Measurements from ENCODE around the gene SNX10.

Gene SNX10

GRCh38 chr7:26326211-26326610 is 34.5 kb downstream of the SNX10 start:
- no peak for TF ChIP-seq CTCF (IDR thresholded peaks at IDR 0.05; ENCODE audit: low read depth, low read length)
- no peak for DNase-seq (ENCODE audit: extremely low read depth, low read depth)

DNA sequence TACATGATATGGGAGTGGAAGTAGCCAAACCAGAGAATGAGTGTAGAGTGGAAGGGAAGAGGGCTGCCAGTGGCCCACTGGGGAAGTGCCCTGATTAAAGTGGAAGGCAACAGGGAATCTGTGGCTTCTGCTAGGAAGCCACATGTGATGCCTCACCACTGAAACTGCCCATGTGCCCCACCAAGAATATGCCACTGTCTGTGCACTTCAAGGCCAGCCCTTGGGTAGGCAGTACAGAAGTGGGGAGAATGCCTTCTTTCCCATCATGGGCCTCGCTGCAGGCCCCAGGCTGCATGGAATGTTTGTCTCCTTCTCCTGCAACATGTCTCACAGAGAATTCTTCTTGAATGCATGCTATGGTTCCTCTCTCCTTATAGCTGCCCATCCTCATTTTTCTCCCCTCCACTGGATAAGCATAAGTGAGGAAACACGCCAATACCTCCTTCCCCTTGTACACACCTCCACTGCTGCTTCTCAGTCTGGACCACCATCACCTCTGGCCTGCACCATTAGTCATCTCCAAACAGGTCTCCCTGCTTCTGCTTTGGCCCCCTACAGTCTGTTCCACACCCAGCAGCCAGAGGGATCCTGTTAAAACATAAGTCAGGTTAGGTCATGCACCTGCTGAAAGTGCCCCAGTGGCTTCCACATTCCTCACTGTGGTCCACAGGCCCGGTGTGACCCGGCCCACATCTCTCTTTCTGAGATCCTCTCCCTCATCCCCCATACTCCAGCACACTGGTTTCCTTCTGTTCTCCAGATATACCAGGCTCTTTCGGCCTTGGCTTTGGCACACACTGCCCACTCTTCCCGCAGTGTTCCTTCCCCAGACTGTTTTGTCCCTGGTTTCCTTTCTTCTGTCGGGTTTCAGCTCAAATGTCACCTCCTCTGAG is 37.1 kb downstream of the SNX10 start:
- no peak for TF ChIP-seq CTCF (IDR thresholded peaks at IDR 0.05; ENCODE audit: low read depth, low read length)
- DNase-seq (ENCODE audit: extremely low read depth, low read depth) = no peak

GRCh38 chr7:26329520-26330255 is 38.0 kb downstream of the SNX10 start:
- no peak for DNase-seq (ENCODE audit: extremely low read depth, low read depth)

GRCh38 chr7:26331113-26331512 is 39.5 kb downstream of the SNX10 start:
- DNase-seq (ENCODE audit: extremely low read depth, low read depth) = no peak
- TF ChIP-seq CTCF (IDR thresholded peaks at IDR 0.05; ENCODE audit: low read depth, low read length) = no peak

More at GRCh38 chr7:26329520-26330255, 38.0 kb downstream of the SNX10 start:
- no peak for TF ChIP-seq CTCF (IDR thresholded peaks at IDR 0.05; ENCODE audit: low read depth, low read length)

DNA sequence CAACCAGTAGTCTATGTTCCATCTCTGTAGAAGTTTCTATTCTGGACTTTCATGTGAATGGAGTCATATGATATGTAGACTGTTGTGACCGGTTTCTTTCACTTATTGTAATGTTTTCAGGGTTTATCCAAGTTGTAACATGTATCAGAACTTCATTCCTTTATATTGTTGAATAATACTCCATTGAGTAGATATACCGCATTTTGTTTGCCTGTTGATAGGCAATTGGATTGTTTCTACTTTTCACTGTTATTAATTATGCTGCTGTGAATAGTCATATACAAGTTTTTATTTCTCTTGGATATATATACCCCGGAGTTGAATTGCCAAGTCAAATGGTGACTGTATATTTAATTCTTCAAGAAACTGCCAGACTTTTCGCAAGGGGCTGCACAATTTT is 40.1 kb downstream of the SNX10 start:
- no peak for TF ChIP-seq CTCF (IDR thresholded peaks at IDR 0.05; ENCODE audit: low read depth, low read length)

GRCh38 chr7:26332698-26333097 is 41.0 kb downstream of the SNX10 start:
- no peak for DNase-seq (ENCODE audit: extremely low read depth, low read depth)
- no peak for TF ChIP-seq CTCF (IDR thresholded peaks at IDR 0.05; ENCODE audit: low read depth, low read length)

More for the DNA sequence above, 40.1 kb downstream of the SNX10 start:
- DNase-seq (ENCODE audit: extremely low read depth, low read depth) = no peak

Data from AG09319 (cell line).